ENCODE measurements around the gene DHFR.
"Not testable (repeated sequence)": the region's sequence is repeated elsewhere in the genome, so short reads cannot be mapped to it uniquely, and the experiment has no call there.

DHFR gene

GRCh38 chr5:80654391-80655230, at the start of gene DHFR, which contains the start of gene MSH3:
Gene DHFR (minus strand): TSS chr5:80654983. CDS start chr5:80654489, 494 bp downstream.
Gene MSH3 (plus strand): TSS chr5:80654652. CDS start chr5:80654728, 76 bp downstream.
- peak; percentile 17 to 89 (median 78) for DNase-seq

- DNase-seq = no peak
Measured at GRCh38 chr5:80704221-80704620, 49.4 kb upstream of the DHFR start.

GRCh38 chr5:80703747-80704146, 49.0 kb upstream of the DHFR start:
- no peak for DNase-seq

GRCh38 chr5:80703291-80703690, 48.5 kb upstream of the DHFR start:
- no peak for DNase-seq

GRCh38 chr5:80701597-80701996, 46.8 kb upstream of the DHFR start:
- no peak for DNase-seq

- DNase-seq = no peak
Measured at GRCh38 chr5:80698369-80698768, 43.6 kb upstream of the DHFR start.

GRCh38 chr5:80697100-80697499, 42.3 kb upstream of the DHFR start:
- no peak for DNase-seq

GRCh38 chr5:80696450-80696849, 41.7 kb upstream of the DHFR start:
- no peak for DNase-seq

- DNase-seq = no peak
Measured at GRCh38 chr5:80695666-80696065, 40.9 kb upstream of the DHFR start.

- no peak for DNase-seq
Measured at GRCh38 chr5:80689627-80690026, 34.8 kb upstream of the DHFR start.

- DNase-seq = no peak
Measured at GRCh38 chr5:80688648-80689420, 34.1 kb upstream of the DHFR start.

- no peak for DNase-seq
Measured at GRCh38 chr5:80686757-80687156, 32.0 kb upstream of the DHFR start.

GRCh38 chr5:80676706-80677105, 21.9 kb upstream of the DHFR start:
- DNase-seq = no peak

- DNase-seq = peak in 35 of 56 donors; percentile 0 to 76 (median 22)
Measured at GRCh38 chr5:80672140-80672736, 17.5 kb upstream of the DHFR start.

GRCh38 chr5:80668016-80668969, 13.5 kb upstream of the DHFR start:
- peak in 2 of 56 donors; percentile 0 to 8 for DNase-seq

GRCh38 chr5:80667384-80667783, 12.6 kb upstream of the DHFR start:
- DNase-seq = no peak

- no peak for DNase-seq
Measured at GRCh38 chr5:80665057-80665456, 10.3 kb upstream of the DHFR start.

GRCh38 chr5:80662108-80662507, 7.3 kb upstream of the DHFR start:
- DNase-seq = no peak

- DNase-seq = not testable (repeated sequence)
Measured at GRCh38 chr5:80660661-80661060, 5.9 kb upstream of the DHFR start.

GRCh38 chr5:80659106-80659505, 4.3 kb upstream of the DHFR start:
- no peak for DNase-seq

GRCh38 chr5:80656425-80656824, 1.6 kb upstream of the DHFR start:
- DNase-seq = no peak
